GM20000 (cell line): ENCODE results near the gene MARK1.

Experiments used
- DNase-seq: peaks from one replicate; pipeline ENCODE4 v3.0.0; 2012; ENCODE audit warnings: low spot score
- CTCF ChIP-seq: IDR thresholded peaks from 2 replicates; pipeline ENCODE4 v1.5.1; 2012; ENCODE audit warnings: mild to moderate bottlenecking, control low read depth; ENCODE audit errors: extremely low read depth, missing control alignments

Gene MARK1

GRCh38 chr1:220513834-220514233, 14.1 kb upstream of the MARK1 start:
- no peak for DNase-seq
- TF ChIP-seq CTCF, result no peak

- TF ChIP-seq CTCF, result no peak
- no peak for DNase-seq
These were observed 13.7 kb upstream of the MARK1 start for GRCh38 chr1:220514256-220514655.

GRCh38 chr1:220516014-220516721, 11.8 kb upstream of the MARK1 start:
- DNase-seq, result no peak
- no peak for TF ChIP-seq CTCF

- no peak for TF ChIP-seq CTCF
- no peak for DNase-seq
These were observed 11.3 kb upstream of the MARK1 start for GRCh38 chr1:220516722-220517042.

GRCh38 chr1:220521778-220522177, 6.2 kb upstream of the MARK1 start:
- no peak for TF ChIP-seq CTCF
- no peak for DNase-seq

GRCh38 chr1:220526294-220526693, 1.6 kb upstream of the MARK1 start:
- no peak for TF ChIP-seq CTCF
- DNase-seq, result no peak

- TF ChIP-seq CTCF, result no peak
- DNase-seq, result peak; percentile 34
These were observed 543 bp upstream of the MARK1 start for GRCh38 chr1:220527279-220527907.
